DND-41 (cell line): ENCODE results near the gene SMIM21.

Experiments used
- CTCF ChIP-seq: IDR thresholded peaks from 2 replicates; pipeline ENCODE4 v1.5.1; 2012; ENCODE audit warnings: borderline replicate concordance, low read length, moderate library complexity, mild to moderate bottlenecking; ENCODE audit not compliant: poor library complexity, severe bottlenecking; ENCODE audit errors: extremely low read depth
- EZH2 ChIP-seq: IDR thresholded peaks from 3 replicates; pipeline ENCODE4 v1.6.1; 2012; ENCODE audit warnings: borderline replicate concordance, low read depth, mild to moderate bottlenecking, moderate library complexity, low read length, inconsistent platforms; ENCODE audit not compliant: severe bottlenecking

GRCh38 chr18:75365837-75366236 lies 61.7 kb downstream of the SMIM21 start:
- TF ChIP-seq CTCF = peak; percentile 23
- no peak for TF ChIP-seq EZH2
